GM12872 (cell line): ENCODE data around the gene ZGPAT.

Source experiments
- TF ChIP-seq, protein P1 (sequence below): IDR thresholded peaks from 3 replicates; pipeline ENCODE4 v1.5.1; 2011; ENCODE audit warnings: low read depth, mild to moderate bottlenecking, low read length, moderate library complexity; ENCODE audit not compliant: insufficient read depth

Gene ZGPAT

DNA sequence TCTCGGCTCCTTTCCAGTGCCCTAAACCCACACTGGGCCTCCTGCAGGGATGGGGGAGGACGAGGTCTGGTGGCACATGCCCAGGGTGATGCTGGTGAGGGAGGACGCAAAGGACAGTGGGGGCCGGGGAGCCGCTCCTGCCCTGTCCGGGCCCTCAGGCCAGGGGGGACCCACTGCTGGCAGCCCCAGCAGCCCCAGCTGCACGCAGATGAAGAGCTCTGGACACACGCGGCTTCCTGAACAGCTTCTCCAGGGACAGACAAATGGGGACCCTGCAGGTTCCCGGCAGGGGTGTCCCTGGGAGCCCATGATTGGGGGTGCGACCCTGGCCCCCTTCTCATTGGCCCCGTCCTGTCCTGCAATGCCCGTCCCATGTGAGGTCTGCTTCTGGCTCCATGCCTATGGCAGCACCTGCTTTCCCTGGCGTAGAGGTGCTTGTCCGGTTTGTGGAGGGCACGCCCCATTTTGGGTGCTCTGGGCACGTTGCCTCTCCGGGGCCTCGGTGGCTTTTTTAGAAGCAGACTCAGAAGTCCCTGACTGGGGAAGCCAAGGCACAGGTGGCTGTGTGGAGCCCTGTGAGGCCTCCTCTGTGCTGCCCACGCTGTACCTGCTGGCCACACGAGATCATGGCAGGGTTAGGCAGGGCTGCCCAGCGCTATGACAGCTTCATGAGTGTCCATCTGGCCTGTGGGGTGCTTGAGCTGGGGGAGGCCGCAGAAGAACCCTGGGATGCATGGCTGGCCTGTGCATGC is 26.8 kb upstream of the ZGPAT start:
- TF ChIP-seq, protein P1, sequence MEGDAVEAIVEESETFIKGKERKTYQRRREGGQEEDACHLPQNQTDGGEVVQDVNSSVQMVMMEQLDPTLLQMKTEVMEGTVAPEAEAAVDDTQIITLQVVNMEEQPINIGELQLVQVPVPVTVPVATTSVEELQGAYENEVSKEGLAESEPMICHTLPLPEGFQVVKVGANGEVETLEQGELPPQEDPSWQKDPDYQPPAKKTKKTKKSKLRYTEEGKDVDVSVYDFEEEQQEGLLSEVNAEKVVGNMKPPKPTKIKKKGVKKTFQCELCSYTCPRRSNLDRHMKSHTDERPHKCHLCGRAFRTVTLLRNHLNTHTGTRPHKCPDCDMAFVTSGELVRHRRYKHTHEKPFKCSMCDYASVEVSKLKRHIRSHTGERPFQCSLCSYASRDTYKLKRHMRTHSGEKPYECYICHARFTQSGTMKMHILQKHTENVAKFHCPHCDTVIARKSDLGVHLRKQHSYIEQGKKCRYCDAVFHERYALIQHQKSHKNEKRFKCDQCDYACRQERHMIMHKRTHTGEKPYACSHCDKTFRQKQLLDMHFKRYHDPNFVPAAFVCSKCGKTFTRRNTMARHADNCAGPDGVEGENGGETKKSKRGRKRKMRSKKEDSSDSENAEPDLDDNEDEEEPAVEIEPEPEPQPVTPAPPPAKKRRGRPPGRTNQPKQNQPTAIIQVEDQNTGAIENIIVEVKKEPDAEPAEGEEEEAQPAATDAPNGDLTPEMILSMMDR = no peak

DNA sequence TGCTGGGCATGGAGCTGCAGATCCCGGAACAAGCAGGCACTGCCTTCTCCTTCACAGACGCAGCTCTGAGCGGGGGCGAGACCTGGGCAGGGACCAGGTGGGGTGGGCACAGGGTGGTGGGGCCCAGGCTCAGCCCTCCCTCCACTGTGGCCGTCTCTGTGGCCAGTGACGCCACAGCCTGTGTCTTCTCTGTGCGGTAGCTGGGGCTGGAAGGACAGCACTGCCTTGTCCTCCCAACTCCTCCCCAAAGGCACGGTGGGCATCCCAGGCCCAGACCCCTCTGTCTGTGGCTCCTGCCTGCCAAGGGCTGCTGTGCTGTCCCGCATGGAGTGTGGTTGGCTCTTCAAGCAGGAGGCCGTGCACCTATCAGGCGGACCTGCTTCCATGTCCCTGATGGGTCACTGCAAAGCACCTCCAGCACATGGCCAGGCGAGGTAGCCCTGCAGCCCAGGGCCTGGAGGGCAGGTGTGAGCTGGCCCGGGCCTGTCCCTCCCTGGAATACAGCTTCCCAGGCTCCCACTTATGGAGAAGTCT is 26.2 kb upstream of the ZGPAT start:
- TF ChIP-seq, protein P1 = no peak

DNA sequence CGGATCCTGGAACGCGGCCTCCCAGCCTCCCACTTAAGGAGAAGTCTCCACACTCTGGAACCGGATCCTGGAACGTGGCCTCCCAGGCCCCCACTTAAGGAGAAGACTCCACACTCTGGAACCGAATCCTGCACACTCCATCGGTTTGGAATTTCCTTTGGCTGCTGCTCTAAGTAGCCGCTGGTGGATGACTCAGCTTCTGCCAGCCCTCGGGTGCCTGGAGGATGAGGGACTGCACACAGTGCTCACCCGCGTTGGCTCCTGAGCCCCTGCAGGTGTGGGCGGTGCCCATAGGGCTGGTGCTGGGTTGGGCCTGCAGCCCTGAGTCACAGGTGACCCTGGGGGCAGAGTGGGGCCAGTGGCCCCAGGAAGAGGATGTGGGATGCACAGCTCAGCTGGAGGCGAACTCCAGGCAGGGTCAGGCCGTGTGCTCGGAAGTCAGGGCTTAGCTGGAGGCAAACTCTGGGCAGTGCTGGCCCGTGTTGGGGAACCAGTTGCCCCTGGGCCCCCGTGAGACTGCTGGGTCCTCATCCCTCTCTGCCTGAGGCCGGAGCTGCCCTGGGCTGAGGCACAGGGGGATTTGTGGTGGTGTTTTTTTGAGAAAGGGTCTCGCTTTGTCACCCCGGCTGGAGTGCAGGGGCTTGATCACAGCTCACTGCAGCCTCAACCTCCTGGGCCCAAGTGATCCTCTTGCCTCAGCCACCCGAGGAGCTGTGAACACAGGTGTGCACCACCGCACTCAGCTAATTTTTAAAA is 25.3 kb upstream of the ZGPAT start:
- TF ChIP-seq, protein P1 = no peak

DNA sequence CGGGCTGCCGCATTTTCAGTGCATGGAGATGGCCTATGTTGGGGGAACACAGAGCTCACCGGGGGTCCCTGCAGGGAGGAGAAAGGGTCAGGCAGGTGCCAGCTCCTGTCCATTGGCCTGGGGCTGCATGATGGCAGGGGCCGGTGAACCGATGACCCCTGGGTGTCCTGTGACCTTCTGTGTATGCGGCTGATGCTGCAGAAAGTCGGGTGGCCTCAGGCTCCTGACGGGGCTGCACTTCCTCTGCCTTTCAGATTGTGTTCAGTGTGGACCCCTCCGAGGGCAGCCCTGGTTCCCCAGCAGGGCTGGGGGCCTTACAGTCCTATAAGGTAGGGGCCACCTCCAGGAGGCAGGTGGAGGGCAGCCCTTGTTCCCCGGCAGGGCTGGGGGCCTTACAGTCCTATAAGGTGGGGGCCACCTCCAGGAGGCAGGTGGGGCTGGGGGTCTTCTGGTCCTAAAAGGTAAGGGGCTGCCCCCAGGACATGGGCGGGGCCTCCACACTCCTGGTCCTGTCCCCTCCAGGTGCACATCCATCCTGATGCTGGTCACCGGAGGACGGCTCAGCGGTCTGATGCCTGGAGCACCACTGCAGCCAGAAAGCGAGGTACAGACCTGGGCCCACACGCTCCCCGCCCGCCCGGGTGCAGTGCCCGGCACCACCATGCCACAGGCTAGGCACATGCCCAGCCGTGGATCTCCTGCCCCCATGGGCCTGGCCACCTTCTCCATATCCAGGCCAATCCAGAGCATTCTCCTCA is 22.4 kb upstream of the ZGPAT start:
- TF ChIP-seq, protein P1 = no peak

DNA sequence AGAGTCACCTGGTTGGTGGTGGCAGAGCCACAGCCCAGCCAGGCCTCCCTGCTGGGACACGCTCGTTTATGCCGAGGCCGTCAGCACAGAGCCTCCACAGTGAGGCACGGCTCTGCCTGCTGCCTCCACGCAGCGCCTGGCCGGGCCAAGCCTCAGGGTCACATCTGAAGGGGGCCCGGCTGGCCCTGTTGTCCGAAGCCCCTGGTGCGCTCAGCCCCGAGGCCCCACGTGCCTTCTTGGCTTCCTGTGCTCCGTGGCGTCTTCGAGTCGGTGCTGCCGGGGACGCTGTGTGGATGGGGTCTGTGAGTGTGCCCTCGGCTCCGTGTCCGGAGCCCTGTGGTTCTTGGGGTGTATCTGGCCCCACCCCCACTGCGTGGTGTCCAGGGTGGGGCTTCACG is 21.7 kb upstream of the ZGPAT start:
- TF ChIP-seq, protein P1 = no peak

DNA sequence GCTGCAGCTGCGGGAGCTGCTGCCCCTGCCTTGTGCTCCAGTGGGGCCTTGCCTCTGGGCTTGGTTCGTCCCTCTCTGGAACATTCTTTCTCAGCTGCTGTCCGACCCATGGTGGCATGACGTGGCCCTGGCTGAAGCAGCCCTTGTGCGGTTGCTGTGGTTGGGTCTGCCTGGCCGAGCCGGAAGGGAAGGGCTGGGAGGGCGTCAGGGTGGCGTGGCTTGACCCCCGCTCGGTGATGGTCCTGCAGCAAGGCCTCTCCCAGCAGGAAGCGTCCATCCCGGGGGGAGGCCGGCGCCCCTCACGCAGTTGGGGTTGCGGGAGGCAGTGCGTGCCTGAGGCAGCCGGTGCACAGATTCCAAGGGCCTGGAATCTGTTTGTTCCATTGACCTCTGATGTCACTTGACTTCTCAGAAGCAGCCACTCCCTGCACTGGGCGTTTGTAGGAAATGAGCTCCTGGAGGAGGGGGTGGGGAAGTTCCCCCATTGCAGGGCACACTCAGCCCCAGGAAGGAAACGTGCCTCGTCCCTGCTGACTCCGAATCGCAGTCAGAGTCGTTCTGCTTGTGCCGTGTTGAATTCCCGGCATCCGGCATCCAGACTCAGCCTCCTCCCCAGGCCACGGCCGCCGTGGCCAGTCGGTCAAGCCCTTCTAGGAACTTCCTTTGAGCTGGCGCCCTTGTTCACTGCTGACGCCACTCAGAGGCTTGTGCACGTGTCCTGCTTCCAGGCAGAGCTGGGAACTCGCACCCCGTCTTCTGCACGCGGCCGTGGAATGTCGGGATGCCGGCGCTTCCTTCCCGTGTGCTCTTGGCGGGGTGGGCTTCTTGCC is 21.1 kb upstream of the ZGPAT start:
- TF ChIP-seq, protein P1 = no peak
